A549 (cell line): Measurements from ENCODE around the gene SEMA4B. TPM values are rescaled to one million over a fixed set of nuclear protein-coding genes. Genes with fewer than 3 reads are reported as not detected.

Experiments used
- ATAC-seq, 2 experiments: fragments of 200-7000 bp in 1 of 2; fragments of >200 bp in 1 of 2; cut with Nextera tagmentation in 1 of 2; cut with Tn5 transposase in 1 of 2; 3 replicates each; pipeline versions ENCODE4 v1.8.0 to v1.9.1; 2018 to 2020; ENCODE audit warnings: mild to moderate bottlenecking in 1 of 2, moderate library complexity in 1 of 2
- CTCF ChIA-PET: fragments of 300-600 bp; sonication (Branson Sonifier 250); formaldehyde crosslinking; extraction: SDS; loops from one replicate; lab custom pipeline; 2021; ENCODE audit warnings: antibody characterized with exemption, inconsistent platforms; lab: Yijun Ruan, JAX
- POLR2A ChIA-PET: fragments of 350-600 bp; formaldehyde crosslinking; extraction: SDS; loops from one replicate; lab custom pipeline; 2021; ENCODE audit warnings: antibody characterized with exemption, inconsistent platforms; lab: Yijun Ruan, JAX
- DNase-seq, 2 experiments: peaks; one replicate each; pipeline versions ENCODE4 v3.0.0 to v3.0.0-alpha.2; 2011 to 2016; ENCODE audit warnings: low read depth in 1 of 2, low spot score in 1 of 2
- FAIRE-seq: peaks from 2 replicates; lab custom pipeline; 2011; peaks lifted over from hg19 to GRCh38; lab: Jason Lieb, UNC
- H3K27ac ChIP-seq, 2 experiments: fragments of >200 bp; sonication (Bioruptor Twin); formaldehyde crosslinking; 3 replicates each; pipeline ENCODE4 v1.5.1; 2016 to 2017
- H3K4me1 ChIP-seq: fragments of >200 bp; sonication (Bioruptor Twin); formaldehyde crosslinking; 3 replicates; pipeline ENCODE4 v1.6.1; 2016
- H3K4me2 ChIP-seq: fragments of >200 bp; sonication (Bioruptor Twin); formaldehyde crosslinking; 3 replicates; pipeline ENCODE4 v1.6.1; 2016
- H3K4me3 ChIP-seq: fragments of >200 bp; sonication (Bioruptor Twin); formaldehyde crosslinking; 3 replicates; pipeline ENCODE4 v1.5.1; 2016
- H3K9me3 ChIP-seq: fragments of >200 bp; sonication (Bioruptor Twin); formaldehyde crosslinking; 3 replicates; pipeline ENCODE4 v1.6.1; 2016
- CBX8 ChIP-seq: fragments of 200-600 bp; sonication (generic); IDR thresholded peaks from 2 replicates; pipeline ENCODE4 v1.6.1; 2016
- CTCF ChIP-seq: fragments of >200 bp; sonication (Bioruptor Twin); formaldehyde crosslinking; IDR thresholded peaks from 3 replicates; pipeline ENCODE4 v1.5.1; 2016
- EHF ChIP-seq: fragments of 250-450 bp; sonication (Bioruptor Pico); IDR thresholded peaks from 2 replicates; pipeline ENCODE4 v1.5.0; 2020; ENCODE audit warnings: mild to moderate bottlenecking
- EHMT2 ChIP-seq: fragments of 200-600 bp; sonication (generic); IDR thresholded peaks from 2 replicates; pipeline ENCODE4 v1.6.1; 2016; ENCODE audit warnings: antibody characterized with exemption, low read depth, mild to moderate bottlenecking, moderate library complexity
- EP300 ChIP-seq, 2 experiments: fragments of >200 bp; sonication (Bioruptor Twin); formaldehyde crosslinking; IDR thresholded peaks; 2 replicates in 1 of 2; 3 replicates in 1 of 2; pipeline ENCODE4 v1.6.1; 2016 to 2017
- FOSB ChIP-seq: fragments of 250-450 bp; sonication (Bioruptor Pico); IDR thresholded peaks from 2 replicates; pipeline ENCODE4 v1.5.0; 2020; ENCODE audit warnings: mild to moderate bottlenecking, moderate library complexity
- FOXS1 ChIP-seq: fragments of 250-450 bp; sonication (Bioruptor Pico); IDR thresholded peaks from 2 replicates; pipeline ENCODE4 v1.5.0; 2020; ENCODE audit warnings: mild to moderate bottlenecking, moderate library complexity
- HMGXB4 ChIP-seq: fragments of 250-450 bp; sonication (Bioruptor Pico); IDR thresholded peaks from 2 replicates; pipeline ENCODE4 v1.5.0; 2021; ENCODE audit warnings: mild to moderate bottlenecking, moderate library complexity, borderline replicate concordance
- HOXA7 ChIP-seq: fragments of 250-450 bp; sonication (Bioruptor Pico); IDR thresholded peaks from 2 replicates; pipeline ENCODE4 v1.5.0; 2020; ENCODE audit warnings: mild to moderate bottlenecking, moderate library complexity
- HOXB13 ChIP-seq: fragments of 250-450 bp; sonication (Bioruptor Pico); IDR thresholded peaks from 2 replicates; pipeline ENCODE4 v1.5.0; 2020; ENCODE audit warnings: low read depth, mild to moderate bottlenecking, moderate library complexity
- JUNB ChIP-seq: fragments of >200 bp; sonication (Bioruptor Twin); formaldehyde crosslinking; IDR thresholded peaks from 2 replicates; pipeline ENCODE4 v1.6.1; 2016
- KDM5A ChIP-seq: fragments of 200-600 bp; sonication (generic); IDR thresholded peaks from 2 replicates; pipeline ENCODE4 v1.6.1; 2016; ENCODE audit warnings: antibody characterized with exemption, mild to moderate bottlenecking
- MAZ ChIP-seq: fragments of 150-350 bp; IDR thresholded peaks from 2 replicates; pipeline ENCODE4 v1.6.1; 2014; ENCODE audit warnings: antibody characterized with exemption, low read depth, low read length, borderline replicate concordance
- MYC ChIP-seq: IDR thresholded peaks from 2 replicates; pipeline ENCODE4 v1.6.1; 2012; ENCODE audit warnings: mild to moderate bottlenecking, inconsistent platforms, low read length, improper control_type of control experiment, borderline replicate concordance
- NFE2L2 ChIP-seq: fragments of 150-350 bp; conservative IDR thresholded peaks from 2 replicates; pipeline ENCODE4 v1.6.1; 2014; ENCODE audit warnings: low read length
- PHF8 ChIP-seq: fragments of 200-600 bp; sonication (generic); IDR thresholded peaks from 2 replicates; pipeline ENCODE4 v1.6.1; 2016; ENCODE audit warnings: low read depth, mild to moderate bottlenecking, antibody characterized with exemption, moderate library complexity, borderline replicate concordance
- POLR2A ChIP-seq: IDR thresholded peaks from 2 replicates; pipeline ENCODE4 v1.6.1; 2012; ENCODE audit warnings: mild to moderate bottlenecking, low read length
- POLR2AphosphoS2 ChIP-seq: conservative IDR thresholded peaks from 2 replicates; pipeline ENCODE4 v1.6.1; 2012; ENCODE audit warnings: low read length, improper control_type of control experiment, inconsistent platforms
- RAD21 ChIP-seq, 2 experiments: fragments of >200 bp in 1 of 2; sonication (Bioruptor Twin) in 1 of 2; formaldehyde crosslinking in 1 of 2; IDR thresholded peaks in 1 of 2; conservative IDR thresholded peaks in 1 of 2; 2 replicates in 1 of 2; 3 replicates in 1 of 2; pipeline ENCODE4 v1.6.1; 2012 to 2018; ENCODE audit warnings: inconsistent platforms in 1 of 2
- REST ChIP-seq: fragments of 200-600 bp; sonication (generic); IDR thresholded peaks from 2 replicates; pipeline ENCODE4 v1.6.1; 2016; ENCODE audit warnings: antibody characterized with exemption, mild to moderate bottlenecking, moderate library complexity
- RNF2 ChIP-seq: fragments of 200-600 bp; sonication (generic); IDR thresholded peaks from 2 replicates; pipeline ENCODE4 v1.6.1; 2016; ENCODE audit warnings: low read depth, mild to moderate bottlenecking, antibody characterized with exemption, moderate library complexity, borderline replicate concordance
- SMC3 ChIP-seq: fragments of >200 bp; sonication (Bioruptor Twin); formaldehyde crosslinking; IDR thresholded peaks from 3 replicates; pipeline ENCODE4 v1.6.1; 2018; ENCODE audit warnings: inconsistent platforms
- SREBF2 ChIP-seq: fragments of 450-650 bp; IDR thresholded peaks from 2 replicates; pipeline ENCODE4 v1.6.1; 2014; ENCODE audit warnings: mild to moderate bottlenecking, moderate library complexity
- TFCP2L1 ChIP-seq: fragments of 250-450 bp; sonication (Bioruptor Pico); IDR thresholded peaks from 2 replicates; pipeline ENCODE4 v1.5.0; 2021; ENCODE audit warnings: mild to moderate bottlenecking
- TP53 ChIP-seq: fragments of 250-450 bp; sonication (Bioruptor Pico); IDR thresholded peaks from 2 replicates; pipeline ENCODE4 v1.5.0; 2021; ENCODE audit warnings: mild to moderate bottlenecking, moderate library complexity
- ZC3H11A ChIP-seq: fragments of 450-650 bp; IDR thresholded peaks from 2 replicates; pipeline ENCODE4 v1.6.1; 2014; ENCODE audit warnings: antibody characterized with exemption, mild to moderate bottlenecking
- WGBS: methylation state at CpG from one replicate; pipeline ENCODE4 v1.1.6; 2017; ENCODE audit errors: missing lambda C conversion rate; 5-methylcytosine and 5-hydroxymethylcytosine counted together
- polyA plus RNA-seq, 4 experiments: library from polyadenylated mRNA; depleted of rRNA in 3 of 4; stranded (reverse); fragments of >200 nt; fragmentation: RNase III in 1 of 4; extraction: RNeasy Plus Mini Kit Qiagen cat#74134 plus additional on column Dnase treatment in 1 of 4; gene quantifications; 2 replicates in 3 of 4; 3 replicates in 1 of 4; pipeline ENCODE4 v1.2.3, GENCODE V29; 2011 to 2017
- TF ChIP-seq, protein P1 (sequence below): IDR thresholded peaks from 2 replicates; pipeline ENCODE4 v1.6.1; 2012

Gene SEMA4B
- polyA plus RNA-seq, 2 of the 4 experiments (the other 2 are of a cell fraction) = 45.3 to 47.1 TPM

DNA sequence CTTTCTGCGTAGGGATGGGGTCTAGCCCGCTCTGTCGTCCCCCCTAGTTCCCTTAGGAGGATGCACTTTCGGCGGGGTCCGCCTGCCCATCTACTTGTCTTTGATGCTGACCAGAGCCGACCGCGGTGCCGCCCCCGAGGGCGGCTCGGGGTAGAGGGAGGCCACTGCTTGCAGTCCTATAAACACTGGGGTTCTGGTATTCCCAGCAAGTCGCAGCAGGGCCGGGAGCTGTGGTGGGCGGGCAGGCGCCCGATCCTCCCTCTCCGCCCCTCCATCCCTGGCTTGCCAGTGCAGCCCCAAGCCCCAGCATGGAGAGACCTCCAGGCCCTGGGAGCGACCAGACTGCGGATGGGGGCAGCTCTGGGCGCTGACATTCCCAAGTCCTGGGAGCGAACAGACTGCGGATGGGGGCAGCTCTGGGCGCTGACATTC, 830 bp downstream of the SEMA4B start:
- peaks cover 38% of the 10 kb centered on the region for H3K4me1 ChIP-seq
- CTCF ChIA-PET = interaction anchor here (1.2 to 36.4 kb wide), 7 partner anchors 10 to 281 kb away, joined by 3 to 732 read pairs (median 13); partner anchors contain the start of genes CIB1 and GDPGP1
- TF ChIP-seq JUNB = no peak
- no peak for TF ChIP-seq MAZ
- no peak for TF ChIP-seq RAD21 (conservative IDR thresholded peaks at IDR 0.05 in 1 of 2, IDR thresholded peaks at IDR 0.05 in 1 of 2)
- TF ChIP-seq TFCP2L1 (CRISPR knock-in tag) = no peak
- no peak for TF ChIP-seq RNF2
- no peak for TF ChIP-seq CTCF
- no peak for TF ChIP-seq HMGXB4 (CRISPR knock-in tag)
- TF ChIP-seq MYC = no peak
- no peak for TF ChIP-seq POLR2A
- no peak for TF ChIP-seq FOXS1 (CRISPR knock-in tag)
- no peak for TF ChIP-seq POLR2AphosphoS2
- TF ChIP-seq PHF8 = no peak
- TF ChIP-seq EP300 (IDR thresholded peaks at IDR 0.05) = no peak
- TF ChIP-seq SREBF2 = no peak
- no peak for TF ChIP-seq HOXB13
- no peak for TF ChIP-seq EHF (CRISPR knock-in tag)
- no peak for TF ChIP-seq KDM5A
- TF ChIP-seq, all 56 proteins: peak for 0
- H3K27ac ChIP-seq = peak overlapping the region; percentile 90 to 98
- POLR2A ChIA-PET = interaction anchor here (0.7 to 2.9 kb wide), 7 partner anchors 10 to 64 kb away, joined by 3 to 22 read pairs (median 12); partner anchors contain the start of genes CIB1, GDPGP1 and NGRN
- WGBS = 6% methylated on average over 25 of the region's 25 CpGs
- H3K9me3 ChIP-seq = no peaks in the 10 kb centered on the region
- H3K4me3 ChIP-seq = peak overlapping the region; percentile 80
- FAIRE-seq (no peak), ATAC-seq (peak; percentile 39 to 63; a peak in 5 of 6 replicates), DNase-seq (no peak)
- peak overlapping the region; percentile 85 for H3K4me2 ChIP-seq

DNA sequence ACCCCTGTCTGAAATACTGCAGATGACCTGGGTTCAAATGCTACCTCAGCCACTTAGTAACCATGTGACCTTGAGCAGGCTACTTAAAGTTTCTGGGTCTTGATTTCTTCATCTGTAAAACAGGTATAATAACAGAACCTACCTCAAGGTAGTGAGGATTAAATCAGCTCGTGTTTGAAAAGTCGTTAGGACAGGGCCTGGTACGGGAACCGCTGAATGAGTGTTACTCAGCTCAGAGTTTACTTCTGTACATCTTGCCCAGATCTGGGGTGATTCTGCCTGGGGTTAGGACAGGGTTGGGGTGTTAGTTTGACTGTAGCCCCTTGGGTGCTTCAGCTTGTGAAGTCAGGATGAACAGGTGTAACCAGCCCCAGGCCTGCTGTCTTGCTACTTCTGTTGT, 1.8 kb downstream of the SEMA4B start:
- Histone ChIP-seq H3K4me2 (peak overlapping the region; percentile 85), H3K27ac (peak overlapping the region in 1 of 2 experiments; percentile 98; a peak in 2 of 6 replicates), H3K4me3 (no peak overlapping the region; the same call in 2 of the 3 replicates), H3K9me3 (no peaks in the 10 kb centered on the region), H3K4me1 (peaks cover 34% of the 10 kb centered on the region)
- WGBS = 90% methylated on average over 4 of the region's 4 CpGs
- ATAC-seq (no peak), FAIRE-seq (no peak), DNase-seq (no peak)
- ChIA-PET POLR2A (interaction anchor here (0.7 kb wide), 1 partner anchor 11 kb away, joined by 3 read pairs; no protein-coding TSS in a partner anchor), CTCF (interaction anchor here (1.0 to 36.4 kb wide), 7 partner anchors 11 to 57 kb away, joined by 3 to 732 read pairs (median 4); partner anchors contain the start of gene TTLL13)
- TF ChIP-seq MYC = no peak
- TF ChIP-seq KDM5A = no peak
- TF ChIP-seq HOXA7 = no peak
- no peak for TF ChIP-seq EHMT2
- TF ChIP-seq HOXB13 = no peak
- no peak for TF ChIP-seq FOSB (CRISPR knock-in tag)
- no peak for TF ChIP-seq PHF8
- TF ChIP-seq, protein P1, sequence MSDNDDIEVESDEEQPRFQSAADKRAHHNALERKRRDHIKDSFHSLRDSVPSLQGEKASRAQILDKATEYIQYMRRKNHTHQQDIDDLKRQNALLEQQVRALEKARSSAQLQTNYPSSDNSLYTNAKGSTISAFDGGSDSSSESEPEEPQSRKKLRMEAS = no peak
- no peak for TF ChIP-seq REST
- no peak for TF ChIP-seq CTCF
- TF ChIP-seq CBX8 = no peak
- no peak for TF ChIP-seq JUNB
- TF ChIP-seq TP53 = no peak
- TF ChIP-seq POLR2AphosphoS2 = no peak
- no peak for TF ChIP-seq ZC3H11A
- TF ChIP-seq SMC3 = no peak
- no peak for TF ChIP-seq NFE2L2
